Measurements from ENCODE around the gene PHF21B.
"Not testable (repeated sequence)": the region's sequence is repeated elsewhere in the genome, so short reads cannot be mapped to it uniquely, and the experiment has no call there.

Gene PHF21B

GRCh38 chr22:45009606-45010531 is at the start of gene PHF21B:
Gene PHF21B, minus strand, starts transcription at chr22:45010005. Its CDS starts 456 bp downstream, at chr22:45009549.
- no peak for DNase-seq

GRCh38 chr22:45059296-45059695 is 49.5 kb upstream of the PHF21B start:
- no peak for DNase-seq

- DNase-seq, result no peak
These were observed 48.8 kb upstream of the PHF21B start for GRCh38 chr22:45058622-45058912.

GRCh38 chr22:45055936-45056335 is 46.1 kb upstream of the PHF21B start:
- no peak for DNase-seq

GRCh38 chr22:45053571-45053970 is 43.8 kb upstream of the PHF21B start:
- DNase-seq, result no peak

- DNase-seq, result no peak
These were observed 43.3 kb upstream of the PHF21B start for GRCh38 chr22:45053094-45053493.

- not testable (repeated sequence) for DNase-seq
These were observed 42.9 kb upstream of the PHF21B start for GRCh38 chr22:45052665-45053064.

- no peak for DNase-seq
These were observed 42.1 kb upstream of the PHF21B start for GRCh38 chr22:45051946-45052345.

GRCh38 chr22:45051419-45051818 is 41.6 kb upstream of the PHF21B start:
- DNase-seq, result no peak

GRCh38 chr22:45047260-45047659 is 37.5 kb upstream of the PHF21B start:
- DNase-seq, result no peak

- no peak for DNase-seq
These were observed 35.4 kb upstream of the PHF21B start for GRCh38 chr22:45045208-45045607.

GRCh38 chr22:45042263-45042662 is 32.5 kb upstream of the PHF21B start:
- DNase-seq, result no peak

GRCh38 chr22:45039133-45039532 is 29.3 kb upstream of the PHF21B start:
- no peak for DNase-seq

GRCh38 chr22:45036154-45036553 is 26.3 kb upstream of the PHF21B start:
- no peak for DNase-seq

GRCh38 chr22:45034821-45035220 is 25.0 kb upstream of the PHF21B start:
- DNase-seq, result no peak

- DNase-seq, result no peak
These were observed 24.4 kb upstream of the PHF21B start for GRCh38 chr22:45034156-45034555.

GRCh38 chr22:45033136-45033535 is 23.3 kb upstream of the PHF21B start:
- no peak for DNase-seq

- no peak for DNase-seq
These were observed 22.0 kb upstream of the PHF21B start for GRCh38 chr22:45031629-45032403.

GRCh38 chr22:45029501-45029900 is 19.7 kb upstream of the PHF21B start:
- DNase-seq, result no peak

- DNase-seq, result no peak
These were observed 16.7 kb upstream of the PHF21B start for GRCh38 chr22:45026511-45026910.

GRCh38 chr22:45023431-45023830 is 13.6 kb upstream of the PHF21B start:
- DNase-seq, result no peak

- DNase-seq, result no peak
These were observed 10.3 kb upstream of the PHF21B start for GRCh38 chr22:45019861-45020655.

- no peak for DNase-seq
These were observed 4.8 kb upstream of the PHF21B start for GRCh38 chr22:45014654-45015053.

All from NK-92 treated with Interleukin-12 subunit alpha and Interleukin-12 subunit beta, amount 100 ng/mL, for 24 hours (cell line).